MM.1S (cell line): Measurements from ENCODE around the gene CYTH3.

Experiments used
- EZH2 ChIP-seq: fragments of 300-600 bp; sonication (generic); optimal IDR thresholded peaks from 2 replicates; pipeline ENCODE3; 2017; ENCODE audit warnings: low read depth, mild to moderate bottlenecking, antibody characterized with exemption, low read length, mixed read lengths
- TF ChIP-seq, protein P1 (sequence below): fragments of 300-600 bp; sonication (generic); IDR thresholded peaks from 2 replicates; pipeline ENCODE4 v1.5.1; 2016; ENCODE audit warnings: antibody characterized with exemption, low read length, mixed read lengths

DNA sequence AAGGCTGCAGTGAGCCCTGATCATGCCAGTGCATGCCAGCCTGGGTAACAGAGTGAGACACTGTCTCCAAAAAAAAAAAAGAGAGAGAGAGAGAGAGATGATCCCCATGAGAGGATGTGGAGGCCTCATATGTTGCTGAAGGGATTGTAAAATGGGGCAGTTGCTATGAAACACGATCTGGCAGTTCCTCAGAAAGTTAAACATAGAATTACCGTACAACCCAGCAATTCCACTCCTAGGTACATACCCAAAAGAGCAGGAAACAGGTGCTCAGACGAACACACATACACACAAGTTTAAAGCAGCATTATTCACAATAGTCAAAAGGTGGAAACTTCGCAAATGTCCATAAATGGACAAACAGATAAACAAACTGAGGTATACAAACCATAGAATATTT is 27.4 kb upstream of the CYTH3 start:
- TF ChIP-seq, protein P1, sequence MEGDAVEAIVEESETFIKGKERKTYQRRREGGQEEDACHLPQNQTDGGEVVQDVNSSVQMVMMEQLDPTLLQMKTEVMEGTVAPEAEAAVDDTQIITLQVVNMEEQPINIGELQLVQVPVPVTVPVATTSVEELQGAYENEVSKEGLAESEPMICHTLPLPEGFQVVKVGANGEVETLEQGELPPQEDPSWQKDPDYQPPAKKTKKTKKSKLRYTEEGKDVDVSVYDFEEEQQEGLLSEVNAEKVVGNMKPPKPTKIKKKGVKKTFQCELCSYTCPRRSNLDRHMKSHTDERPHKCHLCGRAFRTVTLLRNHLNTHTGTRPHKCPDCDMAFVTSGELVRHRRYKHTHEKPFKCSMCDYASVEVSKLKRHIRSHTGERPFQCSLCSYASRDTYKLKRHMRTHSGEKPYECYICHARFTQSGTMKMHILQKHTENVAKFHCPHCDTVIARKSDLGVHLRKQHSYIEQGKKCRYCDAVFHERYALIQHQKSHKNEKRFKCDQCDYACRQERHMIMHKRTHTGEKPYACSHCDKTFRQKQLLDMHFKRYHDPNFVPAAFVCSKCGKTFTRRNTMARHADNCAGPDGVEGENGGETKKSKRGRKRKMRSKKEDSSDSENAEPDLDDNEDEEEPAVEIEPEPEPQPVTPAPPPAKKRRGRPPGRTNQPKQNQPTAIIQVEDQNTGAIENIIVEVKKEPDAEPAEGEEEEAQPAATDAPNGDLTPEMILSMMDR, result no peak
- no peak for TF ChIP-seq EZH2
